B cell (primary cell): ENCODE data around the gene MDM1.

Experiments
- EZH2 ChIP-seq: IDR thresholded peaks from 2 replicates; pipeline ENCODE4 v1.6.1; 2012; ENCODE audit warnings: borderline replicate concordance, low read depth, mild to moderate bottlenecking, moderate library complexity, low read length; ENCODE audit not compliant: insufficient read depth, poor library complexity, severe bottlenecking
- TF ChIP-seq, protein P1 (sequence below): fragments of 200-600 bp; IDR thresholded peaks from one replicate; pipeline ENCODE4 v1.8.0; 2022; ENCODE audit warnings: antibody characterized with exemption, mild to moderate bottlenecking

DNA sequence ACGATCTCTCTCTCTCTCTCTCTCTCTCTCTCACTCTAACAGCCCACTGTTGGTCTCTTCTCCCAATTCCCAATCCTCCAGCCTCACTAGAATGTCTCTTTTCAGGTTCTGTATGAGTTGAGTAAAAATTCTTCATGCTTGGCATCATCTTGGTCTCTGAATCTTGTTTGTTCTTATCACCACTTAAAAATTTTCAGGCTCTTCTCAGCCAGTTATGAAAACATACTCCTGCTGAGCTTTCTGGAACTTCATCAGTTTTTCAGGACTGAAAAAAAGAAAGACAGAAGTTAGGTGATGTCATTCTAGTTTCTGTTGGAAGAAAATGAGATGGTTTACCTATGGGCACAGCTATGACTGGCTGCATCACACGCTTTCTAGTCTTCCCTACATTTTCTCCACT is 67.3 kb downstream of the MDM1 start:
- TF ChIP-seq, protein P1, sequence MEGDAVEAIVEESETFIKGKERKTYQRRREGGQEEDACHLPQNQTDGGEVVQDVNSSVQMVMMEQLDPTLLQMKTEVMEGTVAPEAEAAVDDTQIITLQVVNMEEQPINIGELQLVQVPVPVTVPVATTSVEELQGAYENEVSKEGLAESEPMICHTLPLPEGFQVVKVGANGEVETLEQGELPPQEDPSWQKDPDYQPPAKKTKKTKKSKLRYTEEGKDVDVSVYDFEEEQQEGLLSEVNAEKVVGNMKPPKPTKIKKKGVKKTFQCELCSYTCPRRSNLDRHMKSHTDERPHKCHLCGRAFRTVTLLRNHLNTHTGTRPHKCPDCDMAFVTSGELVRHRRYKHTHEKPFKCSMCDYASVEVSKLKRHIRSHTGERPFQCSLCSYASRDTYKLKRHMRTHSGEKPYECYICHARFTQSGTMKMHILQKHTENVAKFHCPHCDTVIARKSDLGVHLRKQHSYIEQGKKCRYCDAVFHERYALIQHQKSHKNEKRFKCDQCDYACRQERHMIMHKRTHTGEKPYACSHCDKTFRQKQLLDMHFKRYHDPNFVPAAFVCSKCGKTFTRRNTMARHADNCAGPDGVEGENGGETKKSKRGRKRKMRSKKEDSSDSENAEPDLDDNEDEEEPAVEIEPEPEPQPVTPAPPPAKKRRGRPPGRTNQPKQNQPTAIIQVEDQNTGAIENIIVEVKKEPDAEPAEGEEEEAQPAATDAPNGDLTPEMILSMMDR = no peak
- TF ChIP-seq EZH2 = no peak
